ENCODE results near the gene SPATS1. TPM values are rescaled to one million over a fixed set of nuclear protein-coding genes. Genes with fewer than 3 reads are reported as not detected.

Gene SPATS1
- total and polyA plus RNA-seq, 2 of the 4 experiments (the other 2 are of a cell fraction) = not detected

- TF ChIP-seq RAD21 (IDR thresholded peaks at IDR 0.05; ENCODE audit: low read length) (no peak), POLR2A (IDR thresholded peaks at IDR 0.05; ENCODE audit: low read depth, low read length) (no peak)
- Histone ChIP-seq H2AK5ac (ENCODE audit: low read depth, low read length) (no peak overlapping the region), H3K4ac (ENCODE audit: low read depth, low read length) (no peak overlapping the region), H3K9me3 (ENCODE audit: control insufficient read depth, insufficient read depth, low read length) (no peaks in the 10 kb centered on the region), H4K5ac (ENCODE audit: low read depth, low read length) (no peak overlapping the region), H2AFZ (replicated peaks; ENCODE audit: low read length, poor library complexity) (no peak overlapping the region), H3K4me3 (ENCODE audit: insufficient read depth, low read depth, low read length) (no peak overlapping the region), H3K79me1 (ENCODE audit: low read depth in 1 of 2, low read length in 2 of 2) (no peaks in the 10 kb centered on the region), H2BK120ac (ENCODE audit: low read depth, low read length) (no peak overlapping the region), H3K9ac (ENCODE audit: low read depth, low read length) (no peak overlapping the region), H2BK20ac (ENCODE audit: low read depth, low read length) (no peak overlapping the region), H4K8ac (ENCODE audit: low read depth in 2 of 2, low read length in 2 of 2) (no peak overlapping the region), H3K23ac (ENCODE audit: low read depth, low read length) (no peak overlapping the region), H3K4me2 (ENCODE audit: low read depth, low read length) (no peak overlapping the region), H4K20me1 (ENCODE audit: insufficient read depth, low read length) (no peaks in the 10 kb centered on the region), H3K27me3 (ENCODE audit: control insufficient read depth, insufficient read depth, low read length) (peaks cover 28% of the 10 kb centered on the region), H2BK15ac (ENCODE audit: low read depth, low read length) (no peak overlapping the region), H2BK5ac (ENCODE audit: low read depth, low read length, poor library complexity, severe bottlenecking) (no peak overlapping the region), H3K4me1 (ENCODE audit: control insufficient read depth, insufficient read depth, low read length) (no peaks in the 10 kb centered on the region), H4K91ac (ENCODE audit: insufficient read depth, low read depth, low read length) (no peak overlapping the region), H3K27ac (ENCODE audit: insufficient read depth, low read length) (no peak overlapping the region), H3K56ac (ENCODE audit: extremely low read depth, insufficient read depth, low read length) (no peak overlapping the region), H2AK9ac (replicated peaks; ENCODE audit: low read depth, low read length, poor library complexity) (no peak overlapping the region), H3K18ac (ENCODE audit: low read depth, low read length) (no peak overlapping the region), H3K14ac (replicated peaks; ENCODE audit: low read depth, low read length) (no peak overlapping the region), H3K9me1 (ENCODE audit: insufficient read depth, low read length) (no peaks in the 10 kb centered on the region), H3K36me3 (ENCODE audit: control insufficient read depth, insufficient read depth, low read length) (no peaks in the 10 kb centered on the region)
- DNase-seq = no peak
- intact Hi-C loops (cut with micrococcal nuclease) = no loop called here
- CTCF ChIA-PET = no interaction called here
- in situ Hi-C loops (cut with MboI; ENCODE audit: low sequenced_read_pairs) = no loop called here
- POLR2A ChIA-PET (ENCODE audit: unreplicated experiment) = no interaction called here
- no peak; the same call in 1 of the 2 replicates for ATAC-seq (ENCODE audit: low read depth)
- 100% methylated on average over 1 of the region's 3 CpGs; no CpG with 5 or more reads in 1 of the 2 experiments for whole genome bisulfite sequencing, 2 experiments (ENCODE audit: extremely low coverage in 2 of 2, insufficient read length in 1 of 2)
- dilution Hi-C loops (cut with HindIII; ENCODE audit: low sequenced_read_pairs, unreplicated experiment) = no loop called here
- BruUV-seq (replicated peaks) = no TSS peak
Observed at GRCh38 chr6:44373051-44373450, 30.6 kb downstream of the SPATS1 start.
